HG03457 (cell line): ENCODE results near the gene TLCD3B.
A peak's percentile ranks its signal among the peaks of the same experiment; 100 is the strongest.
"Not testable (repeated sequence)": the region's sequence is repeated elsewhere in the genome, so short reads cannot be mapped to it uniquely, and the experiment has no call there.

ENCODE experiments used
- ATAC-seq: cut with Tn5 transposase; IDR thresholded peaks from one replicate; pipeline ENCODE4 v1.9.1; 2021; ENCODE audit warnings: moderate number of reproducible peaks; ENCODE audit not compliant: unreplicated experiment

Gene TLCD3B

GRCh38 chr16:30063278-30063892 is 32.3 kb upstream of the TLCD3B start:
- no peak for ATAC-seq

- no peak for ATAC-seq
Measured at GRCh38 chr16:30060836-30061554, 29.9 kb upstream of the TLCD3B start.

- no peak for ATAC-seq
Measured at GRCh38 chr16:30060346-30060745, 29.3 kb upstream of the TLCD3B start.

GRCh38 chr16:30054959-30055553 is 24.0 kb upstream of the TLCD3B start:
- ATAC-seq = no peak

GRCh38 chr16:30054451-30054850 is 23.4 kb upstream of the TLCD3B start:
- no peak for ATAC-seq

- no peak for ATAC-seq
Measured at GRCh38 chr16:30053376-30054015, 22.4 kb upstream of the TLCD3B start.

- ATAC-seq = peak; percentile 43
Measured at GRCh38 chr16:30052671-30053372, 21.8 kb upstream of the TLCD3B start.

- no peak for ATAC-seq
Measured at GRCh38 chr16:30051518-30051917, 20.4 kb upstream of the TLCD3B start.

GRCh38 chr16:30049871-30050270 is 18.8 kb upstream of the TLCD3B start:
- ATAC-seq = no peak

GRCh38 chr16:30046588-30046987 is 15.5 kb upstream of the TLCD3B start:
- no peak for ATAC-seq

- ATAC-seq = no peak
Measured at GRCh38 chr16:30046178-30046577, 15.1 kb upstream of the TLCD3B start.

- no peak for ATAC-seq
Measured at GRCh38 chr16:30041841-30042240, 10.8 kb upstream of the TLCD3B start.

GRCh38 chr16:30040690-30041089 is 9.6 kb upstream of the TLCD3B start:
- ATAC-seq = not testable (repeated sequence)

GRCh38 chr16:30040221-30040620 is 9.2 kb upstream of the TLCD3B start:
- ATAC-seq = no peak

- no peak for ATAC-seq
Measured at GRCh38 chr16:30033270-30033669, 2.2 kb upstream of the TLCD3B start.

- ATAC-seq = no peak
Measured at GRCh38 chr16:30032083-30032819, 1.2 kb upstream of the TLCD3B start.

- no peak for ATAC-seq
Measured at GRCh38 chr16:30031477-30031918, 427 bp upstream of the TLCD3B start.

GRCh38 chr16:30030011-30030685 is 923 bp downstream of the TLCD3B start:
- ATAC-seq = no peak

GRCh38 chr16:30028438-30029076 is 2.5 kb downstream of the TLCD3B start:
- ATAC-seq = no peak
